ENCODE data around the gene CABP1. TPM values are rescaled to one million over a fixed set of nuclear protein-coding genes. Genes with fewer than 3 reads are reported as not detected.
"Not testable (repeated sequence)": the region's sequence is repeated elsewhere in the genome, so short reads cannot be mapped to it uniquely, and the experiment has no call there.

Gene CABP1
- total RNA-seq, 2 experiments from 2014 or later: not detected

DNA sequence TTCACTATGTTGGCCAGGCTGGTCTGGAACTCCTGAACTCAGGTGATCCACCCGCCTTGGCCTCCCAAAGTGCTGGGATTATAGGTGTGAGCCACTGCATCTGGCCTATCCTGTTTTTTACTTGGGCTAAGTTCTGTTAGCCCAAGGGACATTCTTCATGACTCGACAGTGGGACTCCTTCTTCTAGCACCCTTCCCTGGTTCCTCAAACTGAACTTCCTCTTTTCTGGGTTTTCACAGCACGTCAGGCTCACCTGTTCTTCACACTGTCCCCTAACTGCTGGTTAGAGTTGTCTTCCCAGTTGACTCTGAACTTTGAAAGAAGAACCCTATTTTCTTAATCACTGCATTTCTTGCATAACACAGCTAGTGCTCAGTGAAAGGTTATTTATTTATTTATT is 22.5 kb downstream of the CABP1 start:
- Mint-ChIP-seq H3K36me3 (no peaks in the 10 kb centered on the region), H3K4me1 (no peaks in the 10 kb centered on the region), H3K9me3 (ENCODE audit: low read depth) (no peaks in the 10 kb centered on the region), H3K4me3 (no peak overlapping the region), H3K27ac (no peak overlapping the region), H3K27me3 (peaks cover 2% of the 10 kb centered on the region)
- ATAC-seq (no peak), DNase-seq (no peak)
- CTCF ChIA-PET: interaction anchor here (1.6 to 1.9 kb wide), 2 partner anchors 8 to 14 kb away, joined by 4 to 11 read pairs; no protein-coding TSS in a partner anchor

GRCh38 chr12:120663741-120664140 is 23.3 kb downstream of the CABP1 start:
- no peak for DNase-seq
- no peak overlapping the region for H3K4me3 Mint-ChIP-seq
- no peaks in the 10 kb centered on the region for H3K4me1 Mint-ChIP-seq
- CTCF ChIA-PET: interaction anchor here (1.6 to 1.9 kb wide), 2 partner anchors 9 to 15 kb away, joined by 4 to 11 read pairs; no protein-coding TSS in a partner anchor
- no peaks in the 10 kb centered on the region for H3K9me3 Mint-ChIP-seq (ENCODE audit: low read depth)
- H3K36me3 Mint-ChIP-seq: no peaks in the 10 kb centered on the region
- no peak overlapping the region for H3K27ac Mint-ChIP-seq
- peaks cover 2% of the 10 kb centered on the region for H3K27me3 Mint-ChIP-seq
- ATAC-seq: no peak

DNA sequence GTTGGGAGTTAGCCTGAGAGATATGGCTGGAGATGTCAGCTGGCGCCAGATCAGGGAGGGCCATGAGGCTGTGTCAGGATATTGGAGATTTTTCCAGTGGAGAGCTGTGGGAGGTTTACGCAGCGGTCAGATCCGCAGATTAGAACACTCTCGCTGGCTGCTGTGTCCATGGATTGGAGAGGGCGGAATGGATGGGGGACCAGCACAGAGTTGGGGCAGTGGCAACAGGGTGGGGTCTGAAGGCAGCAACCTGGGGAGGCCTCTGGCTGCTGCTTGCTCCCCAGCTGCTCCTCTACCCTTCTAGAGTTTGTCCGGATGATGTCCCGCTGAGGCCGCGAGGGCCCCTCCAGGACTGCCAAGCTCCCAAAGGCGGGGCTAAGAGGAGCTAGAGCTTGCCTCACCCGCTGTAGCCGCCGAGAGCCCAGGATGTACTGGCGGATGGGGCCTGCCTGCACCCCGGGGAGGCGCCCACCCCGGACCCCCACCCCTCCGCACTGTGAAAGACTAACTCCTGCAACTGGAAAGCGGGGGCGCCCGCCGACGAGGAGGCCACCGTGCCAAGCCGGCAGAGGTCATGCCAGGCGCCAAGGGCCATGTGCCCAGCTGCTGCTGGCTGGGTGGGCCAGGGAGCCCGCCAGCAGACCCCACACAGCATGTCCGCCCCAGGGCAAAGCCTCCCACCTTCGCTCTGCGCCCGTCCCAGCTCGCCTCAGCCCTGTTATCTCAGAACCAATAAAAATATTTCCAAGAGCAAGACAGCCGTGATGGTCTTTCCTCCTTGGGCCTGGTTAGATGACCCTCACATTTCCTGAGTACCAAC is 26.4 kb downstream of the CABP1 start:
- ATAC-seq: no peak
- no peak for DNase-seq
- Mint-ChIP-seq H3K36me3 (no peaks in the 10 kb centered on the region), H3K4me3 (no peak overlapping the region), H3K27ac (no peak overlapping the region), H3K27me3 (peaks cover 2% of the 10 kb centered on the region), H3K9me3 (ENCODE audit: low read depth) (no peaks in the 10 kb centered on the region), H3K4me1 (no peaks in the 10 kb centered on the region)
- CTCF ChIA-PET: interaction anchor here (1.2 to 2.6 kb wide), 3 partner anchors 17 to 20 kb away, joined by 3 to 11 read pairs (median 3); no protein-coding TSS in a partner anchor

DNA sequence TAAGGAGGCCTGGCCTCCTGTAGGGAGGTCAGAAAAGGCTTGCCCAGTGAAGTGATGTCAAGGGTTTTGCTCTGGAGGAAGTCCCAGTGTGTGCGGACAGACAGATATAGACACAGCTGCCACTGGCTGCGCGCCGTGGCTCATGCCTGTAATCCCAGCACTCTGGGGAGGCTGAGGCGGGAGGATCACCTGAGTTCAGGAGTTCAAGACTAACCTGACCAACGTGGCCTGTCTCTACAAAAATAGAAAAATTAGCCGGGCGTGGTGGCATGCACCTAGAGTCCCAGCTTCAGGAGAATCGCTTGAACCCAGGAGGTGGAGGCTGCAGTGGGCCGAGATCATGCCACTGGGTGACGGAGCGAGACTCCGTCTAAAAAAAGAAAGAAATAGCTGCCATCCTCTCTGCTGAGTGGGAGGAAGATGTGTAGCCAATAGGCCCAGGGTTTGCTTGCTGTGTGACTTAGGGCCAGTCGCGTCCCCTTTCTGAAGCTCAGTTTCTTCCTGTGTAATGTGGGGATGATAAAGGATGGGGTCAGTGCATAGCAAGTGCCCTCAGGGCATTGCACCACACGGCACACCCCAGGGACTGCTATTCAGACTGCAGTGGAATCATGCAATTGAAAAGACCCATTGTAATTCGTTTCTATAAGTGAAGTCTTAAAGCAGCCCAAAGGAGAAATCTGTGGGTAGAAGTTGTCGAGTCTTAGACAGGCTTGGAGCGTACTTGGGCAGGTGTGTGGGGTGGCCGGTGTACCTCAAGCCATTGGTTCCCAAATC is 27.9 kb downstream of the CABP1 start:
- CTCF ChIA-PET: interaction anchor here (0.5 to 2.2 kb wide), 3 partner anchors 19 to 47 kb away, joined by 3 to 9 read pairs (median 5); no protein-coding TSS in a partner anchor
- H3K27ac Mint-ChIP-seq: no peak overlapping the region
- no peaks in the 10 kb centered on the region for H3K9me3 Mint-ChIP-seq (ENCODE audit: low read depth)

GRCh38 chr12:120668868-120669840 is 28.7 kb downstream of the CABP1 start:
- ATAC-seq (no peak), DNase-seq (no peak)
- Mint-ChIP-seq H3K4me1 (no peaks in the 10 kb centered on the region), H3K36me3 (no peaks in the 10 kb centered on the region), H3K9me3 (ENCODE audit: low read depth) (no peaks in the 10 kb centered on the region), H3K27me3 (peaks cover 3% of the 10 kb centered on the region), H3K4me3 (no peak overlapping the region), H3K27ac (no peak overlapping the region)
- CTCF ChIA-PET: interaction anchor here (1.7 to 2.2 kb wide), 3 partner anchors 20 to 32 kb away, joined by 5 to 9 read pairs (median 8); no protein-coding TSS in a partner anchor

More for the DNA sequence above, 27.9 kb downstream of the CABP1 start:
- Mint-ChIP-seq H3K4me1 (no peaks in the 10 kb centered on the region), H3K27me3 (peaks cover 2% of the 10 kb centered on the region), H3K4me3 (no peak overlapping the region), H3K36me3 (no peaks in the 10 kb centered on the region)
- no peak for DNase-seq
- ATAC-seq: no peak

GRCh38 chr12:120670237-120670636 is 29.8 kb downstream of the CABP1 start:
- H3K27me3 Mint-ChIP-seq; H3K4me3 Mint-ChIP-seq; ATAC-seq; H3K9me3 Mint-ChIP-seq (ENCODE audit: low read depth); H3K4me1 Mint-ChIP-seq; DNase-seq; H3K27ac Mint-ChIP-seq; H3K36me3 Mint-ChIP-seq: not testable (repeated sequence)
- CTCF ChIA-PET: interaction anchor here (1.7 to 2.2 kb wide), 3 partner anchors 21 to 31 kb away, joined by 5 to 9 read pairs (median 8); no protein-coding TSS in a partner anchor

GRCh38 chr12:120670667-120671066 is 30.2 kb downstream of the CABP1 start:
- H3K4me1 Mint-ChIP-seq: no peaks in the 10 kb centered on the region
- CTCF ChIA-PET: interaction anchor here (1.7 to 2.1 kb wide), 2 partner anchors 23 to 31 kb away, joined by 5 to 8 read pairs; no protein-coding TSS in a partner anchor
- H3K27ac Mint-ChIP-seq: no peak overlapping the region
- H3K36me3 Mint-ChIP-seq: no peaks in the 10 kb centered on the region
- ATAC-seq (no peak), DNase-seq (no peak)
- peaks cover 8% of the 10 kb centered on the region for H3K27me3 Mint-ChIP-seq
- H3K9me3 Mint-ChIP-seq (ENCODE audit: low read depth): no peaks in the 10 kb centered on the region
- H3K4me3 Mint-ChIP-seq: no peak overlapping the region

GRCh38 chr12:120674097-120674636 is 33.7 kb downstream of the CABP1 start:
- Mint-ChIP-seq H3K4me3 (no peak overlapping the region), H3K27me3 (peaks cover 8% of the 10 kb centered on the region), H3K9me3 (ENCODE audit: low read depth) (no peaks in the 10 kb centered on the region), H3K4me1 (peaks cover 20% of the 10 kb centered on the region), H3K27ac (no peak overlapping the region), H3K36me3 (no peaks in the 10 kb centered on the region)
- DNase-seq: no peak
- CTCF ChIA-PET: interaction anchor here (2.3 kb wide), 1 partner anchor 26 kb away, joined by 10 read pairs; no protein-coding TSS in a partner anchor
- ATAC-seq: no peak

DNA sequence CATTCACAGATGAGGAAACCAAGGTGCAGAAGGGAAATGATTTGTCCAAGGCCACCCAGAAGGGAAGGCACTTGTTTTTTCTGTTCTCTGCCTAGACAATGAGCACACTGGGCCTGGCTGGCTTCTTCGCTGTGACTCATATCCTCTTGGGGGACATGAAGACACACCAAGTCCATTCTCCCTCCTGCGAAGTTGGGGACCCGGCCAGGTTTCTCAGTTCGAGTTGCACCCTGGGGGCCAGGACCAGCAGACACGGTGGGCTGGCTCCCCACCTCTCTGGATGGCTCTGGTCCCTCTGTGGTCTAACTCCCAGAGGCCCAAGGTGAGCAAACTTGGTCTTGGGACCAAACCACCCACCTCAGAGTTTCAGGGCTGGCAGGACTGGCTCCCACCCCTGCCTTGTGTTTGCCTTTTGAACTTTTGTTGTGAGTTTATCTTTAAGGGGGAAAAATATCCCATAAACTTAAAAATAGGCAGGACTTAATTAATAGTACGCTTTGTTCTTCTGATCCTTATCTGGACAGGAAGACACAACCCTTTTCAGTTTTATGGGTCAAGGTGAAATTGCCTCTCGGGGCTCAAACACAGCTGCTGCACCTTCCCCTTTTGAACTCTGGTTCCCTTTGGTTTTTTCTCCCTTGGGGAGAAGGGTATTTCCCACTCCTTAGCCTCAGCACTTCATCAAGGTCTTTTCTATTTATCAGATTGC is 37.5 kb downstream of the CABP1 start:
- Mint-ChIP-seq H3K4me3 (peak overlapping the region; percentile 29), H3K27ac (peak overlapping the region; percentile 85), H3K9me3 (ENCODE audit: low read depth) (no peaks in the 10 kb centered on the region), H3K4me1 (peaks cover 29% of the 10 kb centered on the region), H3K36me3 (no peaks in the 10 kb centered on the region), H3K27me3 (peaks cover 8% of the 10 kb centered on the region)
- DNase-seq (peak; percentile 72), ATAC-seq (peak; percentile 87)
- CTCF ChIA-PET: interaction anchor here (0.8 to 6.1 kb wide), 5 partner anchors 9 to 33 kb away, joined by 3 to 52 read pairs (median 3); partner anchors contain the start of gene MLEC

- DNase-seq (peak; percentile 65), ATAC-seq (peak; percentile 32)
- H3K4me1 Mint-ChIP-seq: peaks cover 29% of the 10 kb centered on the region
- CTCF ChIA-PET: interaction anchor here (1.0 to 6.1 kb wide), 5 partner anchors 9 to 38 kb away, joined by 3 to 52 read pairs (median 3); partner anchors contain the start of genes CABP1 and MLEC
- peaks cover 8% of the 10 kb centered on the region for H3K27me3 Mint-ChIP-seq
- H3K4me3 Mint-ChIP-seq: peak overlapping the region; percentile 9
- H3K9me3 Mint-ChIP-seq (ENCODE audit: low read depth): no peaks in the 10 kb centered on the region
- H3K27ac Mint-ChIP-seq: peak overlapping the region; percentile 85
- H3K36me3 Mint-ChIP-seq: no peaks in the 10 kb centered on the region
These were observed 38.1 kb downstream of the CABP1 start for GRCh38 chr12:120678572-120678971.

- Mint-ChIP-seq H3K9me3 (ENCODE audit: low read depth) (no peaks in the 10 kb centered on the region), H3K4me3 (peak overlapping the region; percentile 38)
- CTCF ChIA-PET: interaction anchor here (1.3 to 6.1 kb wide), 2 partner anchors 32 to 99 kb away, joined by 4 to 52 read pairs; partner anchors contain the start of gene POP5
These were observed 39.8 kb downstream of the CABP1 start for GRCh38 chr12:120680165-120680738.

More at GRCh38 chr12:120680165-120680738, 39.8 kb downstream of the CABP1 start:
- Mint-ChIP-seq H3K4me1 (peaks cover 38% of the 10 kb centered on the region), H3K27me3 (peaks cover 4% of the 10 kb centered on the region), H3K36me3 (no peaks in the 10 kb centered on the region), H3K27ac (no peak overlapping the region)
- no peak for ATAC-seq
- no peak for DNase-seq
